Left cardiac atrium (tissue), 4 donors: ENCODE results near the gene NDUFC1. TPM values are rescaled to one million over a fixed set of nuclear protein-coding genes. Genes with fewer than 3 reads are reported as not detected.

ENCODE experiments used
- ATAC-seq, 2 donors: fragments of 200-7000 bp; cut with Tn5 transposase; one replicate each; pipeline ENCODE4 v1.9.1; 2020; ENCODE audit warnings: mild to moderate bottlenecking in 2 of 2, moderate library complexity in 2 of 2
- DNase-seq: peaks from one replicate; pipeline ENCODE4 v3.0.0-alpha.2; 2020
- intact Hi-C, 2 donors: fragments of 100-400 bp; cut with DNase I; formaldehyde crosslinking; loops; one replicate each; pipeline versions ENCODE4 v1.14.1 to v1.15.1; 2022 to 2023
- total RNA-seq, 2 donors: library from RNA; stranded (reverse); fragmentation: NEBNext Ultra II Directional; extraction: Animal tissue kit (Norgen Biotek cat#: 25700); gene quantifications; one replicate each; pipeline ENCODE4 v1.2.1, GENCODE V29; 2021
- donor health status: DM: no; HTN: yes; CAD: no.
- donor health status: DM: no; HTN: yes; CAD: no; lungs with severe emphysema.
- donor health status: DM: yes; HTN: yes; CAD: no.
- donor health status: Dilated cardiomyopathy.

The NDUFC1 gene
- total RNA-seq, 2 donors from 2014 or later = 181 TPM

DNA sequence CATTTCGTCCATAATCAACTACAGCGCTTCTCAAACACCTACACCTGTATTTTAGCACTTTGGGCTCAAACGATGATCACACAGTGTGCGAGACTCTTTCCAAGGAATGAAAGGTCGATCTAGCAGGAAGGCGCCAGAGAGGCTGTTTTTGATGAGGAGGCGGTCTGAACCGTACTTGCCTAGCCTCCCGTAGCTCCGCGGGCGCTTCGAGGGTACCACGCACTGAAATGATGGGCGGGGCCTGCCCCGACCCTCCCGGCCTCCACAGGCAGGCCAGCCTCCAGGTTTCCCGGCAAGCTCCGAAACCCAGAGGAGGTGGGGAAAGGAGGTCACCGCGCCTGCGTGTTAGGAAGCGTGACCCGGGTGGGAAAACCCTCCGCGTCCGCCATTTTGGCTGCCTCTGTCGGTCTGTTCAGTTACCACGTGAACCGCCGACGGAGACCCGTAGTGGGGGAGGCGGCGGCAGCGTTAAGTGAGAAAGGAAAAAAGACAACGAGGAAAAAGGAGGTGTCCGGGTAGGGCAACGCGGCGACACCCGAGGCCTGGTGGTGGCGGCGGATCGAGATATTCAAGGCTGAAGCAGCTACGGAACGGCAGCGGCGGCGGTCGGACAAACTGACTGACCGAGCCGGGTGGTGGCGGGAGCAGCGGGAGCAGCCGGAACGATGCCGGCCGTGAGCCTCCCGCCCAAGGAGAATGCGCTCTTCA, 1.0 kb downstream of the NDUFC1 start, which contains the start of gene NAA15:
TSS of gene NAA15 (plus strand) at position 393 of the 708 bp plus-strand sequence. CDS start at position 666, 273 bp downstream.
- intact Hi-C loops = loop anchor here in 1 of 2 donors (5.0 kb wide), 2 partner anchors 124 to 219 kb away; partner anchors contain the start of gene ELF2
- peak; percentile 99 for DNase-seq
- ATAC-seq = peak; percentile 98

DNA sequence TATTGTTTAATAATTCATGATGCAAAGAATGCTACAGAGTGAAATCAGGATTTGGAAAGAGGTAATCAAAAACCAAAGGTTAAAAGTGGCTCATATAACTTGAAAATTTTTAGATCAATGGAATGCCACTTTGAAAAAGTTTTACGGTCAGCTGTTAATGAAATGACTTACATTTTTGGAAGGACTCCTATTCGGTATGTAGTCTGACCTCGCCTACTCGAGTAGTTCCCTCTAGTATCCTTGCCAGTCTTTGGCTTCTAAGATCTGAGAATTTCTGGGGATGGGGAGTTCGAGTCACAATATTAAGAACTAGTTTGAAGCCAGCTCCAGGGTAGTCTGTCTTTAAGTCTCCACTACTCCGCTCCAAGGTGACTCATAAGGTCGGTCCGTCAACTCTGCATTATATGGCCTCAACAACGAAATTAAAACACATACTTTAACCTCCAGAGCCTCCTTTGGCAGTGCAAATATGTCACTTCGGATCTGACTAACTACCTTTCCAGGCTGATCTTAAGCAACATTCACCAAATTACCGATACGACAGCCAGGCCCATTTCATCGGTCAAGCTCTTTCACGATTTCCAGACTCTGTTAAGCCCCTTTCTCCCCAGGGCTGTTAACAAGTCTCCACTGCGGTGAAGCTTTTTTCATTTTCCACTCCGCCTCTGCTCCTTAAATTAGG, 1.7 kb downstream of the NDUFC1 start:
- ATAC-seq = peak; percentile 1 to 38
- intact Hi-C loops = loop anchor here in 1 of 2 donors (5.0 kb wide), 2 partner anchors 123 to 218 kb away; partner anchors contain the start of gene ELF2
- no peak for DNase-seq

DNA sequence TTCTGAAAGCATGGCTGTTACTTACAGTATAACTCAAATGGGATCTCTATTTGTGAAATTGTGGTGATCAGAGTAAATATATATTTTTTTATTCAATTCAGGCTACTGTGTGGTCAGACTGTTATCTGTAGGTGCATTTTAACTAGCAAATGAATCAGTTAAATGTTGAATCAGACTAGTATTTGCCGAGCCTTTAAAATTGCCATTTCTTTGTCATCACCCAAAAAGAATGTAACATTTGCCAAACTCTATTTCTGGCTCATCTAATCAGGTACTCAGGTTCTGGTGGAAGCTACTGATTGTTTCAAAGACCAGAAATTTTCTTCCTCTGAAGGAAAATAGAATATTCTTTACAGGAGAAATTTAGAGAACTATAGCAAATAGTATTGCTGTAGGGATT, 2.7 kb downstream of the NDUFC1 start:
- no peak for ATAC-seq
- intact Hi-C loops = loop anchor here (5.0 to 10.0 kb wide), 3 partner anchors 72 to 267 kb away; no protein-coding TSS in a partner anchor
- DNase-seq = no peak

DNA sequence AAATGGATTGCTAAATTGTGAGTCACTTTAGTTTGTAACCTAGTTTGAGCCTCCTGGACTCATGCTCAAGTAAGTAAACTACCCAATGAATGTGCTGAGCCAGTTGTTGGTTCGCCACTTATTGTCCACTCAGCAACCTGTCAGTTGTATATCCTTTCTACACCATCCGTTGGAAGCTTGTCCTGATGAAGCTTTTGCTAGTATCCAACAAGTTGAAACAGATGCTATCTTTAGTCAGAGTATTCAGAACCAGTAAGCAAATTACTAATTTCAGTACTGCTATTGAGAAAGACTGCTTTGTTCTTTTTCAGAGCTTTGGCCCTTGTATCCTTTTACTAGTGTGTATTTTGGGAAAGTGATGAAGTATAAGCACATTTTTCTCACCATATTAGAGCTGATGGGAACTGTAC, 5.3 kb downstream of the NDUFC1 start:
- no peak for ATAC-seq
- intact Hi-C loops = loop anchor here (5.0 to 10.0 kb wide), 3 partner anchors 70 to 265 kb away; no protein-coding TSS in a partner anchor
- DNase-seq = no peak

DNA sequence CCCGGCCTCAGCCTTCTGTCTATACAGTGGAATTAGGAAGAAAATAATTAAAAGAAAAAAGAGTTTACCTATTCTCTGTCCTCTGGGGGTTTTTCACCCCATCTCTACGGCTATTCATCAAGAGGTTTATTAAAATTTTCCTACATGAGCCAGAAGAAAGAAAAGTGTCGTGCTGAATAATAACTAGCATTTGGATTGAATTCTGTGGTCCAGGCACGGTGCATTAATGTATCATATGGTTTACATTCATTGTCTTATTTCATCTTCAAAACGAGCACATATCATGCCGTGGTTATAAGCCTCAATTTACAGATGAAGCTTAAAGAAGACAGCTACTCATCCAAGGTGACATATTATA, 6.4 kb downstream of the NDUFC1 start:
- no peak for ATAC-seq
- intact Hi-C loops = loop anchor here (5.0 to 10.0 kb wide), 3 partner anchors 69 to 264 kb away; no protein-coding TSS in a partner anchor
- DNase-seq = no peak

DNA sequence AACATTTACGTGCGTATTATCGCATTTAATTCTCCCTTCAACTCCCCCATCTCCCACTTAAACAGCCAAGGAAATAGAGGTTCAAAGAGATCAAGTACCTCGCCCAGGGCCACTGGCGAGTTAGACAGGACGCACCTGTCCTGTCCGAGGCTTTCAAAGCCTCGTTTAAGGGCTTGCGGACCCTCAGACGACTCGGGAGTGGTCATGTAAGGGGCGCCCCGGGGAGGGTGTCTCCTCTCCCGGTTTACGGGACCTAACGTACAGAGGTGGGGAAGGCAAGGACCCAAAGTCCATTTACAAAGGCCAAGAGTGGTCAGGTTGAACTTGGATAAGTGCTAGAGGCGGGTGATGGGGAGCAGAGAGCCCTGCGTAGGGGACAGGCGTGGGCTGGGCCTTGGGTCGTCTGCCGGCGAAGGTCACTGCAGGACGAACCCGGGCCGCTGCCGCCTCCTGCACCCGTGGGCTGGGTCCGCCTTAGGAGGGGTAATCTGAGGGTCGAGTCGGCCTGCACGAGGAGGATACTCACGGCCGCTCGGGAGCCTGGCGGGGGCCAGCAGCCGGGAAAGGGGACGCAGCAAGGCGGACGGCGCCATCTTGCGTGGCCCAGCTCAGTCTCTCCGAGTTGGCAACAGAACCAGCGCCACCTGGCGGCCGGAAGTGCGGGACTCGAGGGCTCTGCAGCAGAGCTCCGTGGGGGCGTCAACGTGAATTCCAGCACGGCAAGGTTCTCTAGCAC, 6.9 kb downstream of the NDUFC1 start:
- peak; percentile 97 to 98 for ATAC-seq
- DNase-seq = peak; percentile 98
- intact Hi-C loops = loop anchor here (5.0 to 10.0 kb wide), 3 partner anchors 68 to 263 kb away; no protein-coding TSS in a partner anchor

DNA sequence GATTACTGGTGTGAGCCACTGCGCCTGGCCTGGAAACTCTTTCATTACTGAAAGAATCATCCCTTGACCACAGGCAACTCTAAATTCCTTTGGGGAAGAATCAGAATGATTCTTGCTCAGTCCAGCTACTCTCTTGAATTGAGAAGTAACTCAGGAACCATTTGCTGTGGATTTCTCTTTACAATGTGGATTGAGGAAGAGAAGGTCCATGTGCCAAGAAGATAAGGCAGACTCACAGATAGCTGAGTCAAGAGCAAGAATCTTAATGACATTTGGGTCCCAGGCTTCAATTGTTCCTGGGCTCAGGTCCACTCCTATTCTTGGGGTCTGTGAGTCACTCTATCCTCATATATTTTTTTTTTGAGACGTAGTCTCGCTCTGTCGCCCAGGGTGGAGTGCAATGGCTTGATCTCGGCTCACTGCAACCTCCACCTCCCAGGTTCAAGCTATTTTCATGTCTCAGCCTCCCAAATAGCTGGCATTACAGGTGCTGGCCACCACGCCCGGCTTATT, 16.0 kb downstream of the NDUFC1 start:
- ATAC-seq (peak in 1 of 2 donors; percentile 74), DNase-seq (no peak)
- intact Hi-C loops = no loop called here

DNA sequence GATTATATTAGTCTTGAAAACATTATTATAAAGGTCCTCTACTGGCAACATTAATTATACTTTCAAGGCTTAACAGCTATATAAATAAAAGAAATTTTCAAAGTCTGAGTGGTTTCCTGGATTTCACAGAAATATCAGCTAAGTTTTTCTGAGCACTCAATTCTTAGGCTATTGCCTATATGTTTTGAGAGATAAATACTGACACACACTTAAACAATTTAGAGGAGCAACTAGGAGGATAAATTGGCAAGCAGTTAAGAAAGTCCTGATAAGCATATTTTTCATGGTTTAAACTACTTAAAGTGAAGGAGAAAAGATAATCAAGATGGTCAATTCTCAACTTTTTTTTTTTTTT, 19.6 kb downstream of the NDUFC1 start:
- ATAC-seq (no peak), DNase-seq (no peak)
- intact Hi-C loops = no loop called here

DNA sequence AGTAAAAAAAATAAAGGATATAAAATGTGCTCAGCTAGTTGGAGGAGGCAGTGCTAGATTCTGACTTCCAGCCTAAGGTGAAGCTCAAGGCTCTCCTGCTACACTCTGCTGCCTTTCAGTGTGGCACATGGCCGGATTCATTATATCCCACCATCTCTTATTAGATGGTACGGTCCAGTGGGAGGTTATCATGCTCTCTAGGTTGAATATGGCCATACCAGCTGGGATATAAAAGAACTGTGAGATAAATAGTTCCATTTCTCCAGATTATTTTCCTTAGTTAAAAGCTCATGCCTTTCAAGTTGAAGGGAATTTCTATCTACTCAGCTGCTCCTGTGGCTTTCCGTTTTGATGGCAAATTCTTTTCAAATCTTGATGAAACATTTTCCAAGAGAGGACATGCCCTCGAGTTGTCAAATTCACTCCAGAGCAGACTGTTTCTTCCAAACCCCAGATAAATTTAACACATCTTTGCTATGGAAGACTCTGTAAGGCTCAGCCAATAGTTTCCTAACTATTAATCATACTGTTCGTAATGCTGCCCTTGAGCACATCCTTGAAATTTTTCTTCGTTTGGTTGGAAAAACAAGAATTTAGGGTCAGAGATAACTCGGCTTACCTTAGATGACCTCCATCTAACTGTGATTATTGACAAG, 20.1 kb downstream of the NDUFC1 start:
- intact Hi-C loops = no loop called here
- ATAC-seq = no peak

DNA sequence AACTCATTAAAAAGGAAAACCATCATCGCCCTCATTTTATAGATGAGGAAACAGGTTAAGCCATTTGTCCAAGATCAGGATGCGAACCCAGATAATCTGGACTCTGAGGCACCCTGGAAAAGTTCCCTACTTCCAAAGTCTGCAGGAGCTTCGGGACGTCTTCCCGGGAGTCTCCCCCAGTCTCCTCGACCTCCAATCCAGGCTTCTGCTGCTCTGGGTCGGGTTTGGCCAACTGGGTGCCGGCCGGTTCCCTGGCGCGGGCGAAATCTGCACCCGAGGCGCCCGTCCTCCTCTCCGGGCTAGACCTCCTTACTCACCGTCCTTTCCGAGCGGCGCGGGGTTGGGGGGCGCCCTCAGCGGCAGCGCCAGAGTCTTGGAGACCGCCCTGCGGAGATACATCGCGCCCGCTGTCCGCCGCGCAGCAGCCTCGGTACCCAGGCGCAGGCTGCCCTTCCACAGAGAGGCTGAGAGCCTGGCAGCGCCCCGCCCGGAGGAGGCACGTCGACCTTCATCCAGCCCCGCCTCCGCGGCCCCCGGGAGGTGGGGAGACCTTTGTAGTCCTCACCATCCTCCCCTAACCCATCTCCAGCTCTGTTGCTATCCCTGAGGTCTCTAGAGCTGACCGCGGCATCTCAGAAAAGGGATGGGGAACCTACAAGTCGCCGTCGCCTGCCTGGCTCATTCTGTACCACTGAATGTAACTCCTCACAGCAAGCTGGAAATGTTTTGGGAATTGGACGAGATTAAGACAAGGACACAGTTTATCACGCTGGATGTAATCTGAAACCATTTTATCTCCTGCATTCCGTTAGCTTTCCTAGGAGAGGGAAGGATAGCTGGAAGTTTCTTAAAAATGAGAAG, 22.3 kb downstream of the NDUFC1 start, which contains the start of gene MGARP:
TSS of gene MGARP (minus strand) at position 466 of the 861 bp plus-strand sequence. CDS start at position 399, 67 bp downstream.
- peak; percentile 45 for DNase-seq
- intact Hi-C loops = no loop called here
- ATAC-seq = peak; percentile 79 to 92

More for the DNA sequence above, 20.1 kb downstream of the NDUFC1 start:
- DNase-seq = no peak

DNA sequence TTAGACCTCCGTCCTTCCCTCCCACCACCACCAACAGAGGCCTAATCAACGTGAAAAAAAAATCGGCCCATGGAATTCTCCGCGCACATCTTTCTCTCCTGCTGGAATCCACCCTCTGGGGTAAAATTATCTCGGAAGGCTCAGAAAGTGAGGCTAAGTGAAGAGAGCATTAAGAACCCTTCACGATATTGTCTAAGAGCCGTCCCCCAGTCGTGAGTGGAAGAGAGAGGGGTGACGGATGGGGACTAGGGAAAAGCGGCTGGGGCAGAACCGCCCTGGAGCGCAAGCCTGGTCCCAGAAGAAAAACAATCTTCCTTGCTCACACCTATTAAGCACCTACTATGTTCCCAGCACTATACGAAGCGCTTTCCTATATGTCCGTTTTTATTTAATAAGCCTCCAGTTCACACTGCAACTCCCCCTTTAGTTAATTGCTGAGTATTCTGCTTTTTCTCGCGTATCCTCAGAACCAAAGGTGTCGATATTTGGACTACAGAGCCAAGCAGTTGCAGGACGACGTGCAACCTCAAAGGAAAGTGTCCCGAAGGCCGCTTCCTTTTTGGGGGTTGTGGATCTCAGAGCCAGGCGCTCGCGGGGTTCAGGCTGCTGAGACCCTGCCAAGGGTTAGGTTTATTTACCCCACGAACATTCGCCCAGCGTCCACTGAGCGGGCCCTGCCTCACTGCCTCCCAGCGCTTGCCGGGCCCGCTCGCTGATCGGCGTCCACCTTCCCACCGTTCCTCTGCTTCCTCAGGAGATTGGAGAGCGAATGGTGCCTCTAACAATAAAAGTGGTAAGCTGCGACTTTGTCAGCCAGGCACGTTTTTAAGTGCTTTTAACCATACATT, 23.1 kb downstream of the NDUFC1 start:
- DNase-seq = no peak
- intact Hi-C loops = no loop called here
- ATAC-seq = peak; percentile 57 to 80

DNA sequence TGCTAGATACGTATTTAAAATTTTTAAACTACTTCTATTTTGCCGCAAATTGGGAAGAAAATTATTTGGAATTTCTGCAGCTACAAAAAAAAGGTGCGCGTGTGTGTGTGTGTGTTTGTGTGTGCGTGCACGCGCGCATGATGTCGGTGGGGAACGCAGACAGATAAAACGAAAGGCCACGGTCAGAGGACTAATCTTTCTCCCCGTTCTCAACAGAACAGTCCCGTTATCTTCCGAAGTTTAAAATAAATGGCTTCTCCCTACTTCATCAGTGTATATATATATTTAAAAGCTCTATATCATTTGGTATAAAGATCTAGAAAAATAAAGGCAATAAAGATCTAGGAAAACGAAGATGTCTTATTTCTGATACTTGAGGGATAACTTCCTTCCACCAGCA, 23.8 kb downstream of the NDUFC1 start:
- no peak for ATAC-seq
- intact Hi-C loops = no loop called here
- DNase-seq = no peak

DNA sequence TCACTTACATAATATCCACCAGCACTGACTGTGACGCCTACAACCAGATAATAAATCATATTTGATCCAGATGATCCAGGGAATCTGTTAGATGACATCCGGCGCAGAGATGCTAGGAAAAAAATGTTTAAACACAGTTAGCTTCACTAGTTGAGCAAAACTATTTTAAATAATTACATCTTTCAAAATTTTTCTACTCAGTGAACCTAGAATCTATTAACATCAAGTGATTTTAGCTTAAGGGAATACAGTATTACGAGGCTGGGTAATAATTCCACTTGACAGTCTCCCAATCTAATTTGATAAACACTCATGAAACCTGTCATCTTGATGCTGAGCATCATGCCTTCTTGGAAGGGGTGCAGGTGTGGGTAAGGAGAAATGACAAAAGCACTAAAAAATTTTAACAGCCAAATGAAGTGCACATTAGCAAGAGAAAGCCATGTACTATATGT, 27.0 kb downstream of the NDUFC1 start:
- intact Hi-C loops = no loop called here
- ATAC-seq (no peak), DNase-seq (no peak)

DNA sequence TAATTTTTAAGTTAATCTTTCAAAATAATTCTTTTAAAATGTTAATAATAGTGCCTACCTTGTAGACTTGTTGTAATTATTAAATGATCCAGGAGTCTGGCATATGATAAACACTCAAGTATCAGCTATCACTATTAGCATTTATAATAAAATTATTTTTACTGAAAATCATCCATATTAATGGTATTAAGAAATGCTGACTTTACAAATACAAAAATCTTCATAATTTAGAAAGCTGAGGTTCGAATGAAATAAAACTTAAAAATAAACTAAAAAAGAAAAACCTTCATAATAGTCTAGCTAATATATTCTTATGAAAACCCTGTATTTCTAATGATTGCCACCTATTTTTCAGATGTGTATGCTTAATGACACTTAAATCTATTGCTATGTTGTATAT, 27.5 kb downstream of the NDUFC1 start:
- no peak for DNase-seq
- no peak for ATAC-seq
- intact Hi-C loops = no loop called here

DNA sequence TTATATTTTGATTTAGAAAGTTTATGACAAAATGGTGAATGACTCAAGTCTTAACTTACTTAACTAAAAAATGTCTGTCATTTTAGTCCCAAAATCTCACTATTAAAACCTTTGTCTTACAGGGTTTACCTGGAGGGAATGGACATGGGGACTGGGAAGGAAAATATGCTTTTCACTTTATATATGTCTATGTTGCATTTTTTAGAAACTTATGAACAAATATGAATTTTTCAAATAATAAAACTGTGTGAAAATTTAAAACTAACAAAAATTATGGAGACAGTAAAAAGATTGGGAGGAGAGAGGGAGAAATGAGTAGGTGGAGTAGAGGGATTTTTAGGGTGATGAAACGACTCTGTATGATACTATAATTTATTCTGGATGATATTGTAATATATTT, 28.4 kb downstream of the NDUFC1 start:
- intact Hi-C loops = no loop called here
- DNase-seq (no peak), ATAC-seq (no peak)

DNA sequence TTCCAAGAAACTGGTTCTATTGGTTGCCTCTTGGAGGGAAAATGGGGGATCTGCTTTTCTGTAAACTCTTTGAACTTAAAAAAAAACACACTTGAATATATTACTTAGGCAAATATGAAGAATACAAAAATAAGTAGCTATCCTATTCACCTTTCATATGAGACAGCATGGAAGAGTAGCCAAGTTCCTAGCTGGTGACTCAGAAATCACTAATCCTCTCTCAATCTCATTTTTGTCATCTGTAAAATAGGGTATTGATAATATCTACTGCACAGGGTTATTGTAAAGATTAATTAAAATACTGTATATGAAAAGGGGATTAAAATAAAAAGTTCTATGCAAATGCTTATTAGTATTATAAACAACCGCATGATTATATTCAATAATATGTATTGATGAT, 35.0 kb downstream of the NDUFC1 start:
- intact Hi-C loops = no loop called here
- DNase-seq (no peak), ATAC-seq (no peak)
